ENCODE measurements around the gene KIAA1671. TPM values are rescaled to one million over a fixed set of nuclear protein-coding genes. Genes with fewer than 3 reads are reported as not detected.

The KIAA1671 gene
- total RNA-seq, 4 donors from 2014 or later = 14.2 to 34.2 (median 22.6) TPM

- no peak for TF ChIP-seq POLR2AphosphoS5 (IDR thresholded peaks at IDR 0.05)
- TF ChIP-seq EP300 (IDR thresholded peaks at IDR 0.05) = no peak
- TF ChIP-seq, protein P1, sequence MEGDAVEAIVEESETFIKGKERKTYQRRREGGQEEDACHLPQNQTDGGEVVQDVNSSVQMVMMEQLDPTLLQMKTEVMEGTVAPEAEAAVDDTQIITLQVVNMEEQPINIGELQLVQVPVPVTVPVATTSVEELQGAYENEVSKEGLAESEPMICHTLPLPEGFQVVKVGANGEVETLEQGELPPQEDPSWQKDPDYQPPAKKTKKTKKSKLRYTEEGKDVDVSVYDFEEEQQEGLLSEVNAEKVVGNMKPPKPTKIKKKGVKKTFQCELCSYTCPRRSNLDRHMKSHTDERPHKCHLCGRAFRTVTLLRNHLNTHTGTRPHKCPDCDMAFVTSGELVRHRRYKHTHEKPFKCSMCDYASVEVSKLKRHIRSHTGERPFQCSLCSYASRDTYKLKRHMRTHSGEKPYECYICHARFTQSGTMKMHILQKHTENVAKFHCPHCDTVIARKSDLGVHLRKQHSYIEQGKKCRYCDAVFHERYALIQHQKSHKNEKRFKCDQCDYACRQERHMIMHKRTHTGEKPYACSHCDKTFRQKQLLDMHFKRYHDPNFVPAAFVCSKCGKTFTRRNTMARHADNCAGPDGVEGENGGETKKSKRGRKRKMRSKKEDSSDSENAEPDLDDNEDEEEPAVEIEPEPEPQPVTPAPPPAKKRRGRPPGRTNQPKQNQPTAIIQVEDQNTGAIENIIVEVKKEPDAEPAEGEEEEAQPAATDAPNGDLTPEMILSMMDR (IDR thresholded peaks at IDR 0.05) = no peak
- no peak for TF ChIP-seq POLR2A (IDR thresholded peaks at IDR 0.05; ENCODE audit: low read depth)
- Histone ChIP-seq H3K36me3 (peaks cover 0 to 12% (median 9%) of the 10 kb centered on the region in 4 donors), H3K9me3 (peaks cover 0 to 4% (median 0%) of the 10 kb centered on the region in 4 donors), H3K27ac (replicated peaks in 1 of 4) (no peak overlapping the region), H3K27me3 (no peaks in the 10 kb centered on the region), H3K4me3 (no peak overlapping the region), H3K4me1 (no peaks in the 10 kb centered on the region)
- WGBS = 42% methylated on average over 3 of the region's 3 CpGs
- intact Hi-C loops (cut with DNase I) = no loop called here
- no peak for DNase-seq (ENCODE audit: extremely low spot score)
Observed at GRCh38 chr22:24926428-24926725, 26.1 kb upstream of the KIAA1671 start.

DNA sequence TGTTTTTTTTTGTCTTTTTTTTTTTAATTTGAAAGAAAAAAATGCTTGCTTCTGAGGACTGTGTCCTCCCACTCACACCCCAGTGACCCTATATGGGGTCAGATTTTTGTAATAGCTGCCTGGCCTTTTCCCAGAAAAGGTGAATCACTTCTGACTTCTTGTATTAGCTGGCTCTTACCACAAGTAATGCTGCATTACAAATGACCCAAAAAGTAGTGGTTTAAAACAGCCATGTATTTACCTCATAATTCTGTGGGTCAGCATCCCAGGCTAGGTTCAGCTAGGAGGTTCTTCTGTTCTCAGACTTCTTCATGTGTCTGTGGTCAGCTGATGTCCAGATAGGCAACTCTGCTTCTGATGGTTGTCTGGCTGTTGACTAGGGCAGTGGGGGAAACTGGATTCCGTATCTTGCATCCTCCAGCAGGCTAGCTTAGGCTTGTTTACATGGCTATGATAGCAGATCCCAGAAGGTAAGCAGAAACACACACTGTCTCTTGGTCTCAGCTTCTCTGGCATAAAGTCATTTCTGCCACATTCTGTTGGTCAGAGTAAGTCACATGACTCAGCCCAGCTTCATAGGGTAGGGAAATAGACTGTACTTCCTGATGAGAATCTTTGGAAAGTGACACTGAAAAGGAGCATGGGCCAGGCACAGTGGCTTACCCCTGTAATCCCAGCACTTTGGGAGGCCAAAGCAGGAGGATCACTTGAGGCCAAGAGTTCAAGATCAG, 25.5 kb upstream of the KIAA1671 start:
- 100% methylated on average over 1 of the region's 1 CpG for WGBS
- peaks cover 0 to 12% (median 9%) of the 10 kb centered on the region in 4 donors for H3K36me3 ChIP-seq

GRCh38 chr22:24928322-24928721, 24.2 kb upstream of the KIAA1671 start:
- peaks cover 0 to 4% (median 0%) of the 10 kb centered on the region in 4 donors for H3K9me3 ChIP-seq
- peaks cover 0 to 12% (median 9%) of the 10 kb centered on the region in 4 donors for H3K36me3 ChIP-seq
- no peaks in the 10 kb centered on the region for H3K27me3 ChIP-seq
- TF ChIP-seq EP300 (IDR thresholded peaks at IDR 0.05) = no peak
- no peak for TF ChIP-seq POLR2A (IDR thresholded peaks at IDR 0.05; ENCODE audit: low read depth)
- no peak for TF ChIP-seq POLR2AphosphoS5 (IDR thresholded peaks at IDR 0.05)
- TF ChIP-seq, protein P1 (IDR thresholded peaks at IDR 0.05) = no peak
- H3K4me3 ChIP-seq = no peak overlapping the region
- DNase-seq (ENCODE audit: extremely low spot score) = no peak
- WGBS = 87% methylated on average over 7 of the region's 7 CpGs
- no peaks in the 10 kb centered on the region for H3K4me1 ChIP-seq
- H3K27ac ChIP-seq (replicated peaks in 1 of 4) = no peak overlapping the region
- intact Hi-C loops (cut with DNase I) = no loop called here

More for the DNA sequence above, 25.5 kb upstream of the KIAA1671 start:
- Histone ChIP-seq H3K27ac (replicated peaks in 1 of 4) (no peak overlapping the region), H3K4me1 (no peaks in the 10 kb centered on the region), H3K4me3 (no peak overlapping the region), H3K27me3 (no peaks in the 10 kb centered on the region), H3K9me3 (peaks cover 0 to 4% (median 0%) of the 10 kb centered on the region in 4 donors)
- TF ChIP-seq POLR2AphosphoS5 (IDR thresholded peaks at IDR 0.05) (no peak), EP300 (IDR thresholded peaks at IDR 0.05) (no peak), POLR2A (IDR thresholded peaks at IDR 0.05; ENCODE audit: low read depth) (no peak)
- TF ChIP-seq, protein P1 (IDR thresholded peaks at IDR 0.05) = no peak
- DNase-seq (ENCODE audit: extremely low spot score) = no peak
- intact Hi-C loops (cut with DNase I) = no loop called here

- intact Hi-C loops (cut with DNase I) = no loop called here
- WGBS = 70% methylated on average over 3 of the region's 3 CpGs
- Histone ChIP-seq H3K27me3 (no peaks in the 10 kb centered on the region), H3K27ac (replicated peaks in 1 of 4) (no peak overlapping the region), H3K4me3 (no peak overlapping the region), H3K9me3 (peaks cover 0 to 4% (median 0%) of the 10 kb centered on the region in 4 donors), H3K36me3 (no peaks in the 10 kb centered on the region), H3K4me1 (no peaks in the 10 kb centered on the region)
- no peak for DNase-seq (ENCODE audit: extremely low spot score)
- no peak for TF ChIP-seq POLR2AphosphoS5 (IDR thresholded peaks at IDR 0.05)
- TF ChIP-seq, protein P1 (IDR thresholded peaks at IDR 0.05) = no peak
- TF ChIP-seq EP300 (IDR thresholded peaks at IDR 0.05) = no peak
- TF ChIP-seq POLR2A (IDR thresholded peaks at IDR 0.05; ENCODE audit: low read depth) = no peak
Observed at GRCh38 chr22:24930678-24931077, 21.8 kb upstream of the KIAA1671 start.

Data from esophagus muscularis mucosa (tissue), 4 donors.